ENCODE measurements around the gene CNIH2.

- TF ChIP-seq CTCF (IDR thresholded peaks at IDR 0.05) (no peak), POLR2A (IDR thresholded peaks at IDR 0.05) (no peak)
Measured at GRCh38 chr11:66291706-66292542, 13.9 kb downstream of the CNIH2 start, which contains the start of gene TMEM151A.

All from Peyer's patch (tissue), 4 donors.